ENCODE results near the gene AFF1. TPM values are rescaled to one million over a fixed set of nuclear protein-coding genes. Genes with fewer than 3 reads are reported as not detected.

The AFF1 gene
- total RNA-seq, 1 experiment from 2014 or later, result 52.8 TPM

- POLR2A ChIA-PET (ENCODE audit: unreplicated experiment), result interaction anchor here (0.5 kb wide), 1 partner anchor 17 kb away, joined by 3 read pairs; no protein-coding TSS in a partner anchor
- H3K79me2 ChIP-seq (ENCODE audit: low read depth), result no peaks in the 10 kb centered on the region
- CTCF ChIA-PET, result no interaction called here
- no TSS peak for BruUV-seq (replicated peaks)
- H3K4me2 ChIP-seq, result no peak overlapping the region
- H3K27ac ChIP-seq, result no peak overlapping the region
- TF ChIP-seq, protein P1, sequence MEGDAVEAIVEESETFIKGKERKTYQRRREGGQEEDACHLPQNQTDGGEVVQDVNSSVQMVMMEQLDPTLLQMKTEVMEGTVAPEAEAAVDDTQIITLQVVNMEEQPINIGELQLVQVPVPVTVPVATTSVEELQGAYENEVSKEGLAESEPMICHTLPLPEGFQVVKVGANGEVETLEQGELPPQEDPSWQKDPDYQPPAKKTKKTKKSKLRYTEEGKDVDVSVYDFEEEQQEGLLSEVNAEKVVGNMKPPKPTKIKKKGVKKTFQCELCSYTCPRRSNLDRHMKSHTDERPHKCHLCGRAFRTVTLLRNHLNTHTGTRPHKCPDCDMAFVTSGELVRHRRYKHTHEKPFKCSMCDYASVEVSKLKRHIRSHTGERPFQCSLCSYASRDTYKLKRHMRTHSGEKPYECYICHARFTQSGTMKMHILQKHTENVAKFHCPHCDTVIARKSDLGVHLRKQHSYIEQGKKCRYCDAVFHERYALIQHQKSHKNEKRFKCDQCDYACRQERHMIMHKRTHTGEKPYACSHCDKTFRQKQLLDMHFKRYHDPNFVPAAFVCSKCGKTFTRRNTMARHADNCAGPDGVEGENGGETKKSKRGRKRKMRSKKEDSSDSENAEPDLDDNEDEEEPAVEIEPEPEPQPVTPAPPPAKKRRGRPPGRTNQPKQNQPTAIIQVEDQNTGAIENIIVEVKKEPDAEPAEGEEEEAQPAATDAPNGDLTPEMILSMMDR (conservative IDR thresholded peaks at IDR 0.05), result no peak
- no peak for TF ChIP-seq EZH2 (IDR thresholded peaks at IDR 0.05; ENCODE audit: low read depth)
- no peaks in the 10 kb centered on the region for H3K9me3 ChIP-seq (ENCODE audit: insufficient read depth, low read depth)
- H3F3A ChIP-seq (ENCODE audit: insufficient read depth, low read depth), result no peaks in the 10 kb centered on the region
- no peak for DNase-seq
- intact Hi-C loops (cut with micrococcal nuclease; ENCODE audit: unreplicated experiment), result no loop called here
- no peaks in the 10 kb centered on the region for H4K20me1 ChIP-seq (ENCODE audit: insufficient read depth)
- H3K9me2 ChIP-seq (ENCODE audit: insufficient read depth), result no peaks in the 10 kb centered on the region
- no peaks in the 10 kb centered on the region for H3K4me1 ChIP-seq (replicated peaks; ENCODE audit: insufficient read depth)
- no peak overlapping the region for H3K4me3 ChIP-seq
- no peaks in the 10 kb centered on the region for H3K36me3 ChIP-seq (ENCODE audit: low read depth)
- no peak overlapping the region for H2AFZ ChIP-seq
- no peaks in the 10 kb centered on the region for H3K27me3 ChIP-seq (ENCODE audit: insufficient read depth, low read depth)
Measured at GRCh38 chr4:87147116-87147515, 212.3 kb downstream of the AFF1 start.

DNA sequence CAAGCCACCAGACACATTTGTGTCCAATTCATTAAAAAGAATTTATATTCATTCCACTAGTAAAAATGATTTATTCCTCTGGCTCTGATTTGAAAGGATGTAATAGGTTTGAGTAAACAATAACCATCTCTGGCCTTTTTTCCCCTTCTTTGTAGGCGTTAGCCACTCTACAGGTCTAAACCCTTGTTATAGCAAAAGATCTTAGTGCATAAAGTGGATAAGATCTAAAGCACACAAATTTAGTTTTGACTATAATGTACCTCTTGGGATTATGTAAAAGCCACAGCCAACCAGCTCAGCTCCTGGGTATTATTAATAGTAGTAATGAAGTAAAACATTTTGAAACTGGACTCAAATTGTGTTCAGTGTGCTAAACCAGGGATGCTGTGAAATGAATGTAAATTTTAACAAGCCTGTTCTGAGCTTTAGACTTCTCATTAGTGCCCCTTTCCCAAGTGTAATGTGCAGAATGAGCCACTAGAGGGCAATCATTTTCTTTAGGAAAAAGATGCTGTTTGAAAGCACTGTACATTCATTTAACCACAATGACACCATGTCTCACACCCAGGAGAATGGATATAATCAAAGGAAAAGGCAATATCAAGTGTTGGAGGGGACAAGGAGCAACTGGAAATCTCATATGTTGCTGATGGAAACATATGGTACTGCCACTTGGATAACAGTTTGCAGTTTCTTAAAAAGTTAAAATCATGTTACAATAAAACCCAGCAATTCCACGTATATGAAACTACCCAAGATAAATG lies 215.9 kb downstream of the AFF1 start:
- BruUV-seq (replicated peaks), result no TSS peak
- CTCF ChIA-PET, result interaction anchor here (0.5 to 1.2 kb wide), 6 partner anchors 17 to 247 kb away, joined by 3 to 9 read pairs (median 4); no protein-coding TSS in a partner anchor

GRCh38 chr4:87151730-87152129 lies 216.9 kb downstream of the AFF1 start:
- H3K9me3 ChIP-seq (ENCODE audit: insufficient read depth, low read depth), result no peaks in the 10 kb centered on the region
- no peak overlapping the region for H2AFZ ChIP-seq
- BruUV-seq (replicated peaks), result no TSS peak
- POLR2A ChIA-PET (ENCODE audit: unreplicated experiment), result no interaction called here
- H3K4me3 ChIP-seq, result no peak overlapping the region
- no peaks in the 10 kb centered on the region for H4K20me1 ChIP-seq (ENCODE audit: insufficient read depth)
- CTCF ChIA-PET, result interaction anchor here (1.2 kb wide), 1 partner anchor 248 kb away, joined by 3 read pairs; no protein-coding TSS in a partner anchor
- H3K27me3 ChIP-seq (ENCODE audit: insufficient read depth, low read depth), result no peaks in the 10 kb centered on the region
- TF ChIP-seq, protein P1 (conservative IDR thresholded peaks at IDR 0.05), result no peak
- TF ChIP-seq EZH2 (IDR thresholded peaks at IDR 0.05; ENCODE audit: low read depth), result no peak
- no peak overlapping the region for H3K4me2 ChIP-seq
- no peak overlapping the region for H3K27ac ChIP-seq
- H3K79me2 ChIP-seq (ENCODE audit: low read depth), result no peaks in the 10 kb centered on the region
- H3K9me2 ChIP-seq (ENCODE audit: insufficient read depth), result no peaks in the 10 kb centered on the region
- no peaks in the 10 kb centered on the region for H3K4me1 ChIP-seq (replicated peaks; ENCODE audit: insufficient read depth)
- intact Hi-C loops (cut with micrococcal nuclease; ENCODE audit: unreplicated experiment), result loop anchor here (1.0 to 5.0 kb wide), 4 partner anchors 83 to 696 kb away; no protein-coding TSS in a partner anchor
- no peaks in the 10 kb centered on the region for H3F3A ChIP-seq (ENCODE audit: insufficient read depth, low read depth)
- DNase-seq, result no peak
- no peaks in the 10 kb centered on the region for H3K36me3 ChIP-seq (ENCODE audit: low read depth)

More for the DNA sequence above, 215.9 kb downstream of the AFF1 start:
- Histone ChIP-seq H3K79me2 (ENCODE audit: low read depth) (no peaks in the 10 kb centered on the region), H3K27me3 (ENCODE audit: insufficient read depth, low read depth) (no peaks in the 10 kb centered on the region), H3K27ac (no peak overlapping the region), H3K36me3 (ENCODE audit: low read depth) (no peaks in the 10 kb centered on the region), H2AFZ (no peak overlapping the region), H4K20me1 (ENCODE audit: insufficient read depth) (no peaks in the 10 kb centered on the region), H3K4me3 (no peak overlapping the region), H3K9me3 (ENCODE audit: insufficient read depth, low read depth) (no peaks in the 10 kb centered on the region), H3F3A (ENCODE audit: insufficient read depth, low read depth) (no peaks in the 10 kb centered on the region), H3K4me1 (replicated peaks; ENCODE audit: insufficient read depth) (no peaks in the 10 kb centered on the region), H3K4me2 (no peak overlapping the region), H3K9me2 (ENCODE audit: insufficient read depth) (no peaks in the 10 kb centered on the region)
- intact Hi-C loops (cut with micrococcal nuclease; ENCODE audit: unreplicated experiment), result loop anchor here (1.0 to 5.0 kb wide), 4 partner anchors 84 to 697 kb away; no protein-coding TSS in a partner anchor
- POLR2A ChIA-PET (ENCODE audit: unreplicated experiment), result interaction anchor here (0.6 to 0.7 kb wide), 2 partner anchors 216 to 231 kb away, joined by 3 to 5 read pairs; partner anchors contain the start of gene AFF1
- TF ChIP-seq, protein P1 (conservative IDR thresholded peaks at IDR 0.05), result peak; percentile 91
- TF ChIP-seq EZH2 (IDR thresholded peaks at IDR 0.05; ENCODE audit: low read depth), result no peak
- peak; percentile 16 to 38 for DNase-seq
